ENCODE data around the gene IFT74.

IFT74 gene

GRCh38 chr9:26955921-26956859 is at the start of gene IFT74:
Gene IFT74 (plus strand): TSS chr9:26956412. CDS start chr9:26961968, 5,556 bp downstream.
- DNase-seq: peak; percentile 91

- no peak for DNase-seq
Measured at GRCh38 chr9:26913138-26913668, 43.0 kb upstream of the IFT74 start.

- DNase-seq: no peak
Measured at GRCh38 chr9:26919698-26920097, 36.5 kb upstream of the IFT74 start.

GRCh38 chr9:26925609-26926008 is 30.6 kb upstream of the IFT74 start:
- no peak for DNase-seq

GRCh38 chr9:26928902-26929495 is 27.2 kb upstream of the IFT74 start:
- no peak for DNase-seq

GRCh38 chr9:26935847-26936246 is 20.4 kb upstream of the IFT74 start:
- no peak for DNase-seq

- no peak for DNase-seq
Measured at GRCh38 chr9:26937816-26938371, 18.3 kb upstream of the IFT74 start.

- no peak for DNase-seq
Measured at GRCh38 chr9:26939955-26940711, 16.1 kb upstream of the IFT74 start.

GRCh38 chr9:26940779-26941178 is 15.4 kb upstream of the IFT74 start:
- DNase-seq: no peak

GRCh38 chr9:26945591-26945990 is 10.6 kb upstream of the IFT74 start:
- DNase-seq: no peak

GRCh38 chr9:26946753-26947727 is 9.2 kb upstream of the IFT74 start, which contains the start of gene PLAA:
Gene PLAA (minus strand): TSS chr9:26947242. CDS start chr9:26947045, 197 bp downstream.
- peak; percentile 83 for DNase-seq

- DNase-seq: no peak
Measured at GRCh38 chr9:26947736-26948135, 8.5 kb upstream of the IFT74 start.

GRCh38 chr9:26949637-26950069 is 6.6 kb upstream of the IFT74 start:
- no peak for DNase-seq

GRCh38 chr9:26950521-26950920 is 5.7 kb upstream of the IFT74 start:
- no peak for DNase-seq

- no peak for DNase-seq
Measured at GRCh38 chr9:26951794-26952193, 4.4 kb upstream of the IFT74 start.

- DNase-seq: no peak
Measured at GRCh38 chr9:26954050-26954508, 2.1 kb upstream of the IFT74 start.

GRCh38 chr9:26955222-26955903 is 849 bp upstream of the IFT74 start:
- DNase-seq: no peak

- no peak for DNase-seq
Measured at GRCh38 chr9:26956860-26957233, 635 bp downstream of the IFT74 start.

- no peak for DNase-seq
Measured at GRCh38 chr9:26971721-26972120, 15.5 kb downstream of the IFT74 start.

- DNase-seq: no peak
Measured at GRCh38 chr9:26973989-26974388, 17.8 kb downstream of the IFT74 start.

- no peak for DNase-seq
Measured at GRCh38 chr9:26974927-26975326, 18.7 kb downstream of the IFT74 start.
